Tongue (tissue), 2 donors: ENCODE data around the gene GAS7. TPM values are rescaled to one million over a fixed set of nuclear protein-coding genes. Genes with fewer than 3 reads are reported as not detected.

ENCODE experiments used
- DNase-seq: peaks from one replicate; pipeline ENCODE4 v3.0.0-alpha.2; 2015
- total RNA-seq: library from RNA; depleted of rRNA; stranded (reverse); fragments of >200 nt; gene quantifications from one replicate; pipeline ENCODE4 v1.2.3, GENCODE V29; 2014

Gene GAS7
- total RNA-seq, 1 donor from 2014 or later = 144 TPM

DNA sequence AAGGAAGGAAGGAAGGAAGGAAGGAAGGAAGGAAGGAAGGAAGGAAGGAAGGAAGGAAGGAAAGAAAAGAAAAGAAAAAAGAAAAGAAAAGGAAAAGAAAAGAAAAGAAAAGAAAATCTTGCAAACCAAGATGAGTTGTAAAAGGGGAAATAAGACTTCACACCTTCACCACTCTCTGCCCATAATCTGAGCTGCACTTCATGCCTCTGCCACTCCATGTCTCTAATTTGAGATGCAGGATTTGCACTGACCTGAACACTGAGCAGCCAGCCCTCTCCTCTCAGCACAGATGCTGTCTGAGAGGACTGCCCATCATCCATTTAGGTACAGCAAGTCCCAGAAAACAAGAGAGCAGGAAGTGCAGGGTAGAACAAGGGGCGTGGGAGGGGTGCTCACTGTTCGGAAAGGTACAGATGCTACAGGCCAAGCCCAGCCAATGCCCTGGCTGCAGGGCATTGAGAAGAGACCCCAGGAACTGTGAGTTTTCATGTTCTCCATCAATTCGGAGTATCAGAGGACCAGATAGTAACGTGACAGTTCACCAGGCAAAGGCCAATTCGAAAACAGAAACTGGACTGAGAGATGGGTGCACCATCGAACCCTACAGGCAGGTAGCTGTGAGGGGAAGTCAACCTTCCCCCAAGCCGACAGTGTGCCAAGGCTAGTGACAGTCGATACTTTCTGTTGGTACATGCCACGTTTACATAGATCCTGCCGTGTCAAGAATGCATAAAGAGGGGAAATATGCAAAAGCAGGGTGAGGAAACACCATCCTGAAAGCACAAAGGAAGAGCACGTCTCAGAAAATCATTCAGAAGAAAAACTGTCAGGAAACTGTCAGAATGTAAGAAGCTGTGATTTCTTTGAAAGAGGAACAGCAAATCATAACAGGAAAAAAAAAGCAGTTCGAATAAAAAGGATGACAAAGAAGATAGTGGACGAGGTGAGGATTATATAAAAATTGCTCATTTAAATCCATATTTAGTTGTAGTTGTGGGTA lies 151.3 kb downstream of the GAS7 start:
- no peak for DNase-seq

DNA sequence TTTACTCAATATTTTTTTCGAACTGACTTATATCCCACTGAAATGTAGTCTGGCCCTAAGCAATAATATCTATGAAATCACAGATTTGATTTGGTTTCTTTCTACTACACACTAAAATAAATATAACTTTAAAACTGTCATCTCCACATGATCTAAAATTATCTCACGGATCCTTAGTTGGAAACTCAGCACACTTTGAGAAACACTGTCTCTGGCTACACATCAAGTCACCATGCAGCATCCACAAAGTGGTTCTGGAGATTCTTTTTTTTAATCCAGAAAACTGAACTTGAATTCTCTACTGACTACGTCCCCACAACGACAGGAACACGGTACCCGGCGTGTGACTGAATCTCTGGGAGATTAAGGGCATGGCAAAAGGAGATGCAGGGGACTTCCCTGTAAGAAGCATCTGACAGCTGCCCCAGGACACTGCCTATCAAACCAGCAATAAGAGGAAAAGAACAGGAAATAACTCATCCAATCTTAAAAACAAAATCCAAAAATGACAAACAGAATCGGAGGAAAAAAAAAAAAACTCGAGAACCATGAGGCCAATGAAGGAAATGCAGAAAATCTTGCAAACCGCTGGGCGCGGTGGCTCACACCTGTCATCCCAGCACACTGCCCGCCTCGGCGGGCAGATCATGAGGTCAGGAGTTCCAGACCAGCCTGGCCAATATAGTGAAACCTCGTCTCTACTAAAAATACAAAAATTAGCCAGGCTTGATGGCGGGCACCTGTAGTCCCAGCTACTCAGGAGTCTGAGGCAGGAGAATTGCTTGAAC lies 152.3 kb downstream of the GAS7 start:
- DNase-seq = no peak

GRCh38 chr17:10042589-10043244 lies 155.7 kb downstream of the GAS7 start:
- no peak for DNase-seq

DNA sequence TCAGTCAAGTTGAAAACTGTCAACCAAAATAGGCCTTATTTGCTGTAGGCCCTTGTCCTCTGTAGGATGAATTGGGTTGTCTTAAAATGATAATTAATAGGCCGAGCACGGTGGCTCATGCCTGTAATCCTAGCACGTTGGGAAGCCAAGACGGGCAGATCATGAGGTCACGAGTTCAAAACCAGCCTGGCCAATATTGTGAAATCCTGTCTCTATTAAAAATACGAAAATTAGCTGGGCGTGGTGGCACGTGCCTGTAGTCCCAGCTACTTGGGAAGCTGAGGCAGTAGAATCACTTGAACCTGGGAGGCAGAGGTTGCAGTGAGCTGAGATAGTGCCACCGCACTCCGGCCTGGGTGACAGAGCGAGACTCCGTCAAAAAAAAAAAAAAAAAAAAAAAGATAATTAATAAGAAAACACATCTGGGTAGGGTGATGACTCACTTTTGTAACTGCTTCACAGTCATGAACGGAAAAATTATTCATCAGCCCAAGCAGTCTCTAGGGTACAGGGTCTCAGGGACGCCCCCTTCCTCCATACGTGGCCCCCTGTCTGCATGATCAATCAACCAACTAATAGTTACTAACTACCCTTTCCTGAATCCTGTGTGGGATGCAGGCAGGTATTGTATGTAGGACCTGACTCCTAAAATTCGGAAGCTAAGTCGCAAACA lies 156.4 kb downstream of the GAS7 start:
- DNase-seq = no peak

GRCh38 chr17:10041287-10041612 lies 157.2 kb downstream of the GAS7 start:
- DNase-seq = no peak

GRCh38 chr17:10036511-10037061 lies 161.8 kb downstream of the GAS7 start:
- peak; percentile 60 for DNase-seq

DNA sequence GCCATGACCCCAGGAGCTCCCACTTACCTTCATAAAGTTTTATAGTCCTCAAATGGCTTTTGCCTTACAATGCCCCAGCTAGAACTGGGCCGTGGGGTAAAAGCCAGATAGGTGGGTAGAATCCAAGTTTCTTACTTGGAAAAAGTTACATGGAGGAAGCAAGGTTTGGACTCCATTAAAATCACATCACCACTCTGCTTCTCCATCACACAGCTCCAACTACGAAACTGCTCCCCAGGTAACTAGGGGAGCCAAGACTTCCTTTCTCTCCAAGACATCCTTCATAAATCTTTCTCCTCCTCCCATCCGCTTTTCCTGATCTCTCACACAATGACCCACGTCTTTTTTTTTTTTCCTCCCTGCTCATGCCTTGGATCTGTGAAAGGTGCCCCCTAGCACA lies 162.5 kb downstream of the GAS7 start:
- DNase-seq = no peak

DNA sequence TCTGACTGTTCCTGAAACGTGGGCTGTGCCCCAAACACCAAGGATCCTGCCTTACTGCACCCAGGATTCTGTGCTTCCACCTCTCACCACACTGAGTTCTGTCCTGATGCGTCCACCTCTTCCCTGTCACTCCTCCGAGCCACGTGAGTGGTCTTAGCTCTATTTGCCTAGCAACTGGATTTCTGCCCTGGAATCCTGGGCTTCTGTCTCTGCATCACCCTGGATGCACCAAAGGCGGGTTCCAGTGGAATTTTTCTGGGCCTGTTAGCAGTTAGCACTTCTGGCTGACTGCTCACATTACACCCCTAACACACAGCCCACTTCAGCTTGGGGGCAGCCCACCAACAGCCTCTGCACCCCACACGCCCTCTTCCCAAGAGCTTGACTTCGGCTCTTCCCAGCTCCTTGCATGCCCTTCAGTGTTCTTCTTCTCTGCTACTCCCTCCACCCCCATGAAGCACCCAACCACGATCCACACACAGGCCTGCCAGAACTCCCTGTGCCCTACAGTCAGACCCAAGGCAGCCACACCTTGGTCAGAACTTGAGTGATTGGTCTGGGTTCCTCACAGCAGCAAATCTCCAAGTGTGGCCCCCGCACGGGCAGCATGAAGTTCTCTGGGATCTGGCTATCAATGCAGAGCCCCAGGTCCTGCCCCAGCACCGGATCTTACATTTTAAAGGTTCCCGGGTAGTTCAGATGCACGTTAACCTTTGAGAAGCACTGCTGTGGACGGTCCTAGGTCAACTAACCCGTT lies 163.5 kb downstream of the GAS7 start:
- no peak for DNase-seq

GRCh38 chr17:10033959-10034358 lies 164.4 kb downstream of the GAS7 start:
- no peak for DNase-seq

DNA sequence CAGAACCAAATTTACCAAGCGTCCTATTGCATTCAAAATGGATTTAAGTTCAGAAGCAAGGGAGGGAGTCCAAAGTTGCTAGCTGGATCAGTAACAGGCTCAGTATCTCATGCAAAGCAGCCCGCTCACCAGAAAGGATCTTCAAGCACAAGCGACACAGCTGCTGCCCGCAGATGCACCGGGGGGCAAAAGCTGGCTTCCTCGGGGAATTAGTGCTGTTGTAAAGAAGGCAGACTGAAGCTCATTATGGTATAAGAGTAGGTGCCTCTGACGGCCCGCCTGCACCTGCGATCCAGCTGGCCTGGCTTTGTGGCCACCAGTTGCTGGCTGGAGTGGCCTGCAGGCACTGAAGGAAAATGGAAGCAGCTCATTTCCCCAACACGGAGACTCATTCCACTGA lies 165.0 kb downstream of the GAS7 start:
- DNase-seq = peak; percentile 83

GRCh38 chr17:10032118-10032852 lies 166.1 kb downstream of the GAS7 start:
- DNase-seq = no peak

GRCh38 chr17:10031606-10032005 lies 166.8 kb downstream of the GAS7 start:
- DNase-seq = no peak

GRCh38 chr17:10031127-10031526 lies 167.3 kb downstream of the GAS7 start:
- DNase-seq = no peak

GRCh38 chr17:10029129-10029528 lies 169.3 kb downstream of the GAS7 start:
- no peak for DNase-seq

DNA sequence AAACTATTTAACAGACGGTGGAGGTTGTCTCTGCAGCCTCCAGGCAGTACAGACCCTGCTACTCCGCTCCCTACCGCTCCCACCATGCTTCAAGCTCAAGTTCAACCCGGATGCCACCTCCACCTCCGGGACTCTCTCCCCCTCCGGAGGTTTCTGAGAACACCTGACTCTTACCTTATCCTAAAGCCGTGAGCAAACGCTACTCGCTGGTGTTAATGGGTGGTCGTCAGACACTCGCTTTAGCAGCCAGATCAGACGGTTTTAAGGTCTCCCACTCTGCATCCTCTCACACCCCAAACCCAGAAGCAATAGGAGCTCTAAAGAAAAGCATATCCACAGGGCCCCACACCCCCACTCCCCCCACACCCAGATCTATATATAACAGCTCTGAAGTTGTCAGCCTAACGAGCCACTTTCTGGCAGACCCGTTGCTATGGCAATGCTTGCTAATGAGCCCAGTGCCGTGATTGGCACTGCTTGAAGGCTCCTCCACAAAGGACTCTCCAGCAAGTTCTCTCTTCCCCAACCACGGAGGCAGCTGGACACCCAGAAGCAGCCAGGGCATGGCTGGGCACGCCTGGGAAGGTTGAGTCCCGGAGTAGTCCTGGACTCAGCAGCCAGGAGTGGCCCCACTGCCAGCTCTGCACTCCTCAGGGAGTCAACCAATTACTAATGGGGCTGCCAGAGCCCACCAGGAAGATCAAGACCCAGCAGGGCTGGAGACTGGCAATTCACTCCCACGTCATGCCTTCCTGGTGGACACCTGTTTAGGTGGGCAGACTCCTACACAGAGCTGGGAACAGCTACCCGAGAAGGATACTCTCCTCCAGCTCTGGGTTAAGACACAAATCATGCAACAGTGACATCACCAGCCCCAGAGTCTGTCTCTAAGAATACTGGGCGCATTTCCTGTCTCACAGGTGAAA lies 172.2 kb downstream of the GAS7 start:
- DNase-seq = peak; percentile 50

GRCh38 chr17:10025224-10025623 lies 173.2 kb downstream of the GAS7 start:
- DNase-seq = no peak

GRCh38 chr17:10022416-10022815 lies 176.0 kb downstream of the GAS7 start:
- no peak for DNase-seq

- DNase-seq = peak; percentile 51
Observed at GRCh38 chr17:10021272-10021984, 177.0 kb downstream of the GAS7 start.
